ENCODE results near the gene BMPR1B. TPM values are rescaled to one million over a fixed set of nuclear protein-coding genes. Genes with fewer than 3 reads are reported as not detected.

BMPR1B gene
- total and polyA plus RNA-seq, 2 of the 8 experiments (the other 6 are each of a cell fraction or from before 2014, with no cell fraction given) = 0.14 to 1.1 TPM

GRCh38 chr4:94926936-94927335 lies 169.2 kb downstream of the BMPR1B start (continued):
- TF ChIP-seq EGR1 (IDR thresholded peaks at IDR 0.05; ENCODE audit: borderline replicate concordance, low read depth, low read length) (no peak), JUND (IDR thresholded peaks at IDR 0.05; ENCODE audit: low read length) (no peak), CEBPB (IDR thresholded peaks at IDR 0.05; ENCODE audit: low read depth, low read length) (no peak)

All from H1 (cell line).